NCI-H1417 treated with DMSO at 0.1 percent for 48 hours (cell line): ENCODE measurements around the gene LAMA2.

Experiments
- DNase-seq: peaks from one replicate; lab custom pipeline; 2025; lab: John Stamatoyannopoulos, UW

Gene LAMA2

DNA sequence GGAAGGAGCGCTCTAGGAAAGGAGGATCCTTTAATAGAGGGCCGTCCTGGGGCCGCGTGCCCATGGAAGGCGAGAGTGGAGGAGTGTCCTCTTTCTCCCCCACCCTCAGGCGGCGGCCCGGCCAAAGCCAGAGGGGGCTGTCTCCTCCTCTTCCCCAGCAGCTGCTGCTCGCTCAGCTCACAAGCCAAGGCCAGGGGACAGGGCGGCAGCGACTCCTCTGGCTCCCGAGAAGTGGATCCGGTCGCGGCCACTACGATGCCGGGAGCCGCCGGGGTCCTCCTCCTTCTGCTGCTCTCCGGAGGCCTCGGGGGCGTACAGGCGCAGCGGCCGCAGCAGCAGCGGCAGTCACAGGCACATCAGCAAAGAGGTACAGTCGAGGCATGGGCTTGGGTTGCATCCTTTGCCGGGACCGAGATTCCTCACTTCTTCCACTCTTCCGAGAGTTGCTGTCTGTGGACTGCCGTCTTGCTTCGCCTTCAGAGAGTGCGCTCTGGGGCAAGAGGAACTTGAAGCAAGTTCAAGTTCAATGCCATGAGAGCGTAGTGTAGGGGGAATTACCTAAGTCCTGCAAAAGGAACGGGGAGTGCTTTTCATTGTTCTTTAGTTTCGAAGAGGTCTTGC is at the start of gene LAMA2:
Gene LAMA2 (plus strand): TSS at position 148 of the 621 bp plus-strand sequence. CDS start 108 bp downstream, at position 256.
- no peak for DNase-seq

DNA sequence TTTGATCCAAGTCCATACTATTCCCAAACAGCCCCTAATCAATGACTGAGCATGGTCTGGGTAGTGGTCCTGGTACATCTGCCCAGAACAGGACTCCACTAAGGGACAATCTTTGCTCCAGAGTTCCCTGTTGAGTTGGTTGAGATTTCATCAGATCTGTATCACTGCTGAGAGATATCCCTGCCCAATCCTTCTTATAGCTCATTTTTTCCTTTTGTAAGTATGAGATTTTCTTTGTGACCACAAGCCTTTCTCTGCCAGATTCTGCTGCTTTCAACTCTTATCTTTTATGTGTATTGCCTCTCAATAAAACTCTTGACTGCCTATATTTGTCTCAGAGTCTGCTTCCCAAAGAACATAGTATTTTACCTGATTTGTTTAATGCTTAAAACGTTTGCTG is 46.2 kb upstream of the LAMA2 start:
- no peak for DNase-seq

GRCh38 chr6:128841518-128841917 is 41.4 kb upstream of the LAMA2 start:
- no peak for DNase-seq

- DNase-seq: no peak
Observed at GRCh38 chr6:128844598-128844997, 38.3 kb upstream of the LAMA2 start.

DNA sequence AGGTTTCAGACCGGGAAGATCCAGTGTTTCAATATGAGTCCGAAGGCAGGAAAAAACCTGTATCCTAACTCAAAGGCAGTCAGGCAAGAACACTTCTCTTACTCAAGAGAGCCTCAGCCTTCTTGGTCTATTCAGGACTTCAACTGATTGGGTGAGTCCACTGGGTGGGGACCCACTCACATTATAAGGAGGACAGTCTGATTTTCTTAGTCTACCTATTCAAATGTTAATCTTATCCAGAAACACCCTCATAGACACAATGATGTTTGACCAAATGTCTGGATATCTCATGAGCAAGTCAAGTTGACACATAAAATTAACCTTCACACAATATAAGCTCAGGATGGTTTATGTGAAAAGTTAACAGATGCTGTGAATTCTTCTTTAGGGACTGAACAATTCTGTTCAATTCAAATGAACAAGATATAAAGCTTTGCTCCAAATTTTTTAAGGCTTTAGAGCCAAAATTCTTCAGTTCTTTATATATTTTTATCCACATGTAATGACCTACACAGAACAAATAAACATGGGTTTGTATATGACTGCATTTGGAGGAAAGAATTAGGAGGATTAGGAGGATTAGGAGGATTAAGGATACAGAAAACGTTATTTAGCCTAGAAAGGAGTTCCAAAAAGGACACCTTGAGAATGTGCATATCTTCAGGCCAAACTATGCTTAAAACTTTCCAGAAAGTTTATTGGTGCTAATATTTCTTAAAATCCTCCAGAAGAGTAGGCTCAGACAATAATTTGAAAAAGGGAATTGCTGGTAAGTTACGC is 35.3 kb upstream of the LAMA2 start:
- DNase-seq: no peak

- no peak for DNase-seq
Observed at GRCh38 chr6:128848212-128848935, 34.6 kb upstream of the LAMA2 start.

GRCh38 chr6:128855581-128856085 is 27.3 kb upstream of the LAMA2 start:
- DNase-seq: no peak

DNA sequence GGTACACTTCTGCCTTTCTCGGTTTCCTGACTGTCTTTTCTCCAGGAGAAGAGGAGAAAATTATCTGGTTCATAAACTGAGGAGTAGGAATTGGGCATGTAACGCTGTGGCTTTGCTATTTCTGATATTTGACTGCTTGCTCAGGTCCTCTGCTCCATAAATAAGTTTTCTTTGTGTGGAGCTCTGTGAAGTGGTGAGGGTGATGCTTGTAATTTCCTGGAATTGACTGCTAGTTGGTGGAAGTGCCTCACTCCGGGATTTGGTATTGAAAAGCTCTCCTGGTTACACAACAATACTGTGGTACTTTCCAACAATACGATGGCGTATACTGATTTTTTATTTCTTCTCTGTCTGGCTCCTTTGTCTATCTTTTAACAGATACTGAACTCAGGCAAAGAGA is 25.1 kb upstream of the LAMA2 start:
- no peak for DNase-seq

GRCh38 chr6:128860782-128861181 is 22.2 kb upstream of the LAMA2 start:
- DNase-seq: no peak

DNA sequence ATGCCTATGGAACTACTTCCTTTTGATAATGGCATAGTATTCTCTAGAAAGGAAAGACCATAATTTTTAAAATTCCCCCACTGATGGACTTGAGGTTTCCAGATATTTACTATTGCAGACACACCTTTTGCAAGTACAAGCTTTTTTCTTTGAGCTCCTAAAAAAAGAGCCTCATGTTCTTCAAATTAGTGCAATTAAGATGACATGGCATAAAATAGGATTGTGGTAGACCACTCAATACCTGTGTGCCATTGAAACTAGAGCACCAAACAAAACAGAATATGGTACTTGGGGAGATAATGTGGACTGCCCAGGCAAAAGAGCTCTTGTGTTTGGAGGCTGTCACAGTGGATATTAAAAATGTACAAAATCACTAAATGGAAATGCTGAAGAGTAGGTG is 19.0 kb upstream of the LAMA2 start:
- DNase-seq: no peak

GRCh38 chr6:128870746-128871145 is 12.2 kb upstream of the LAMA2 start:
- no peak for DNase-seq

- no peak for DNase-seq
Observed at GRCh38 chr6:128874863-128875262, 8.1 kb upstream of the LAMA2 start.

DNA sequence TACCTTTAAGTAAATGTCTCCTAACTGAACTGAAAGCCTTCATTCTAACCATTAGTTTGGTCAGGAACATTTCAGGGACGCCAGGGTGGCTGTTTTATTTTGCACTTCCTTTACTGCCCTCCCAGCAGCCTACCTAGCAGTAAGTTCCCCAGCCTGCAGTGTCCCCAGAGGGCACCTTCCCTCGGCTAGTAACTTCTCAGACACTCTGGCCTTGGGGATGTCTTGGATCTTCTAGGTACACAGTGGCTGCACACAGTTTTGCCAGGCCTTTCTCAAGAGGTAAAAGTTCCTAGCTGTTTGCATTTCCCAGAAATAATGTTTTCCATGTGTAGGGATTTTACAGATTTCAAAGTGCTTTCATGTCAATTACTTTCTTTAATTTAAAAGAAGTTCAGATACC is 378 bp upstream of the LAMA2 start:
- no peak for DNase-seq

DNA sequence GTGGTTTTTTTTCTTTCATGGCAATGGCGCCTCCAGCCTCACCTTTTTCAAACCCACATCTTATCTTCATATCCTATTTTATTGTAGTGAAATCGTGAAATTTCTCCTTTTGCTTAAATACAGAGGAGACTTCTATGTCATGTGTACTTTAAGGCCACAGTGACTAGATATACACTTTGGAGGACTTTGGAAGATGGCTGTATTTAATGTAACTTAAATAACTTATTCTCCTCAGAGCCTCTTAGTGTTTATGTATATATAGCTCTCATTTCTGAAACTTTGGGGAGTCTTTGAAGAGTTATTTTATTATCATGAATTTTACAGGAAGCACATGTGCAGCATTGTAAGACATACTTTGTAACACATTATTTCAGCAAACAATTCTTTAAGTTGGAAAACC is 968 bp downstream of the LAMA2 start:
- no peak for DNase-seq

GRCh38 chr6:128885381-128885780 is 2.4 kb downstream of the LAMA2 start:
- DNase-seq: no peak

DNA sequence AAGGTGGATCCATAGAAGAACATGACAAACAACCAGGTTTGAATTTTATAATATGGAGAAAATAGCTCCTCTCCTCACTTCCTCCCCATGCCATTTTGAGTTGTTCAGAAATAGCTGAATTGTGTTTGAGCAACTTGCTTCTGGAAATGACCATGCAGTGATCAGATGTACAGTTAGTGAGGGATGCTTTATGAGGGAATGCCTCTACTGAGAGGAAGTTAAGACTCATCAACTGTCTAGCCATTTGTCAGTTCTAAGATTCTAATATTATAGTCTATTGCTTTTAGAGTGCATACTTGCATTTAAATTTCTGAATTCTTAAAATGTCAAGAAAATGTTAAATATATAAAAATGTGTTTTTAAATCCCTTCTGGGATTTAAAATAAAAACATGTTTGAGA is 3.8 kb downstream of the LAMA2 start:
- no peak for DNase-seq

- no peak for DNase-seq
Observed at GRCh38 chr6:128888444-128889175, 5.7 kb downstream of the LAMA2 start.

DNA sequence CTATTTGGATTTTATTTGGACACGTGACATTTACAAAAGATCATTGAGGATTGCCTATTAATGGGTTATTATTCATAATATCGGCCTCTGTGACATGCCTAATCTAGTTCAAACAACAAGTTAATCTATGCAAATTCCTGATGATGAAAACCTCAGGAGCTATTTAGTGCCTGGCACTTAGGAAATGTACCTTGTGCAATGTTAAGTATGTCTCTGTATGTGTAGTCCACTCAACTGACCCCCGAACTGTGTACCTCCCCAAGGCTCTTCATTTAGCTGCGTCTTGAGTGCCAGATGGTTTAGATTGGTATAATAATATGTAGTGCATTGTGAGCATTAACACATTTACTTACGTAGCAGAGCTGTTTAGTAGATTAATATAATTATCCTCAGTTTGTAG is 6.9 kb downstream of the LAMA2 start:
- DNase-seq: no peak

DNA sequence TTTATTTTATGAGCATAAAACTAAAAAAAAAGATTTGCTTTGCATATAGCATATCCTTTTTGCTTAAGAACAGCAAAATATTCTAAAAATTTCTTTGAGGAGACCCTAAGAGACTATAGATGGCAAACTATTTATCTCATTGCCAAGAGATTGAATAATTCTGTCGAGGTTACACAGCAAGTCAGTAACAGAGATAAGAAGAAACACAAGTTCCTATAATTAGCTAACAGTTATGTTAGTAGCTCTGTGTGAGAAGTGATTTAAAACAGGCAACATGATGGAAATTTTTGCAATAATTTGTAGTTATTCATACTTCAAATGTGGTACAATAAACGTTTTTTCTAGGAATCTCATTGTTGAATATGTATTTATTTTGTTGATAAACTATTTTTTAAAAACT is 9.1 kb downstream of the LAMA2 start:
- DNase-seq: no peak

GRCh38 chr6:128899341-128900050 is 16.6 kb downstream of the LAMA2 start:
- DNase-seq: no peak

DNA sequence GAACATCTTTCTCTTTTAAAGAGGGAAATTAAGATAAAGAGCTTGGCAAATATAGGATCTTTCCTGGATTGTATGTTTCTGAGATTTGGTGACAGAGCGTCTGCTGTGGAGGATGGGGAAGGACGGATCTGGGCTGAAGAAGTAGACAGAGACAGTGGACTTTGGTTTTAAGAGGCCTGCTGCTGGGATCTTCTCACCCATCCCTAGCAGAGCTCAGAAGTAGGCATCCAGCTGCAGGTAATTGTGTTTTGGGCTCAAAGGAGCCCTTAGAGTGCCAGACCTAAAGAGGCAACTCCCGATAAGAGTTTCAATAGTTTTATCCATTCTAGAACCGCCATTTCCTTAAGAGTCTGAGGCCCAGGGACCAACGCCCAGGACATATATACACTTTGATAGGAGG is 20.8 kb downstream of the LAMA2 start:
- DNase-seq: no peak

DNA sequence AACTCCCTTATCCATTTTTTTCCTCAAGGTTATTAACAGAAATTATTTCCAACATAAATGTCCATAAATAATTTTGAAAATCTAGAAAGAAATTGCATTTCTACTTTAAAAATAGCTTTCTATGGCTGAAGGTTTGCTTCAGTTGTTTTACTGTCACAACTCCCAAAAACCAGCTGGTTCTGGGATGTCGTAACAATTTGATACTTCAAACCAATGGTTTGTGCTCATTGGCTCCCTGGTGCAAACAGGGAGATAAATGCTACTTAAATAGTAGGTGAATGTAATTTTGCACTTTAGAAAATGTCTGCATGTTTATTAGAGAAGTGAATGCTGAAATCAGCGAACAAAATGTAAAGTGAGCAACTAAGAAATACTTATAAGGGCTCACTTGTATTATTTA is 31.1 kb downstream of the LAMA2 start:
- DNase-seq: no peak
